CD4-positive, alpha-beta T cell (primary cell): ENCODE results near the gene PRKCSH. TPM values are rescaled to one million over a fixed set of nuclear protein-coding genes. Genes with fewer than 3 reads are reported as not detected.

ENCODE experiments used
- ATAC-seq: fragments of 200-7000 bp; cut with Tn5 transposase; one replicate; pipeline ENCODE4 v1.10.0; 2022; ENCODE audit warnings: mild to moderate bottlenecking; ENCODE audit not compliant: poor library complexity
- CTCF ChIA-PET: fragments of 350-600 bp; sonication (Branson Sonifier 250); formaldehyde crosslinking; loops from one replicate; lab custom pipeline; 2021; ENCODE audit warnings: antibody characterized with exemption, inconsistent platforms; lab: Charles Lee
- POLR2A ChIA-PET: fragments of 350-600 bp; sonication (Branson Sonifier 250); formaldehyde crosslinking; loops from one replicate; lab custom pipeline; 2021; ENCODE audit warnings: antibody characterized with exemption, inconsistent platforms; lab: Charles Lee
- DNase-seq, 14 experiments: peaks; one replicate each; pipeline ENCODE4 v3.0.0-alpha.2; 2013 to 2020; ENCODE audit warnings: mixed read lengths in 2 of 14
- H3K27ac ChIP-seq, 2 donors: one replicate each; pipeline versions ENCODE4 v1.5.1 to v1.7.0; 2013; ENCODE audit warnings: low read length in 2 of 2, low read depth in 1 of 2, mild to moderate bottlenecking in 1 of 2
- H3K27me3 ChIP-seq, 2 experiments: 1 replicate in 1 of 2; 2 replicates in 1 of 2; pipeline versions ENCODE4 v1.6.1 to v1.7.0; 2013; ENCODE audit warnings: low read length in 2 of 2, control low read depth in 1 of 2, mild to moderate bottlenecking in 1 of 2, moderate library complexity in 1 of 2; ENCODE audit not compliant: insufficient read depth in 2 of 2, control insufficient read depth in 1 of 2
- H3K36me3 ChIP-seq: one replicate; pipeline ENCODE4 v1.6.1; 2013; ENCODE audit warnings: low read length, control low read depth; ENCODE audit not compliant: insufficient read depth
- H3K4me1 ChIP-seq: one replicate; pipeline ENCODE4 v1.6.1; 2013; ENCODE audit warnings: low read length, control low read depth; ENCODE audit not compliant: insufficient read depth
- H3K4me3 ChIP-seq: one replicate; pipeline ENCODE4 v1.5.1; 2013; ENCODE audit warnings: mild to moderate bottlenecking, low read length, moderate library complexity
- H3K9me3 ChIP-seq, 2 experiments: 1 replicate in 1 of 2; 2 replicates in 1 of 2; pipeline versions ENCODE4 v1.6.1 to v1.7.0; 2013; ENCODE audit warnings: low read length in 2 of 2, mild to moderate bottlenecking in 2 of 2, control low read depth in 1 of 2, moderate library complexity in 1 of 2; ENCODE audit not compliant: control insufficient read depth in 1 of 2, insufficient read depth in 1 of 2
- H3K27ac Mint-ChIP-seq: one replicate; pipeline ENCODE4 v1.8.0; 2020; ENCODE audit warnings: mixed read lengths
- H3K27me3 Mint-ChIP-seq: one replicate; pipeline ENCODE4 v1.8.0; 2021; ENCODE audit warnings: mixed read lengths
- H3K36me3 Mint-ChIP-seq: one replicate; pipeline ENCODE4 v1.8.0; 2021; ENCODE audit warnings: low read depth, mixed read lengths
- H3K4me1 Mint-ChIP-seq: one replicate; pipeline ENCODE4 v1.8.0; 2021; ENCODE audit warnings: low read depth, mixed read lengths
- H3K4me3 Mint-ChIP-seq: one replicate; pipeline ENCODE4 v1.8.0; 2020; ENCODE audit warnings: mild to moderate bottlenecking, mixed read lengths
- H3K9me3 Mint-ChIP-seq: one replicate; pipeline ENCODE4 v1.8.0; 2020; ENCODE audit warnings: mixed read lengths
- CTCF ChIP-seq: fragments of 200-600 bp; IDR thresholded peaks from one replicate; pipeline ENCODE4 v1.8.0; 2022; ENCODE audit warnings: antibody characterized with exemption, mild to moderate bottlenecking
- intact Hi-C, 2 experiments: fragments of 100-400 bp; cut with DNase I in 1 of 2; cut with micrococcal nuclease in 1 of 2; formaldehyde crosslinking; loops; one replicate each; pipeline versions ENCODE4 v1.15.1 to v1.9.0; 2023 to 2025; cut with DNase I, micrococcal nuclease
- total RNA-seq, 174 experiments: library from RNA in 2 of 174; stranded (reverse) in 2 of 174; gene quantifications; one replicate each; pipeline ENCODE4 v1.2.3 and lab custom pipeline; 2021 to 2026

PRKCSH gene
- total RNA-seq, 2 experiments from 2014 or later: 257 to 260 TPM

- Histone ChIP-seq H3K9me3 (no peaks in the 10 kb centered on the region), H3K27ac (no peak overlapping the region), H3K4me1 (no peaks in the 10 kb centered on the region), H3K4me3 (no peak overlapping the region), H3K36me3 (peaks cover 57% of the 10 kb centered on the region), H3K27me3 (no peaks in the 10 kb centered on the region)
- H3K4me1 Mint-ChIP-seq: no peaks in the 10 kb centered on the region
- ChIA-PET POLR2A (no interaction called here), CTCF (no interaction called here)
- H3K9me3 Mint-ChIP-seq: no peaks in the 10 kb centered on the region
- H3K4me3 Mint-ChIP-seq: no peak overlapping the region
- no peaks in the 10 kb centered on the region for H3K27me3 Mint-ChIP-seq
- peaks cover 38% of the 10 kb centered on the region for H3K36me3 Mint-ChIP-seq
- no peak overlapping the region for H3K27ac Mint-ChIP-seq
- no peak for ATAC-seq
- DNase-seq: no peak
- intact Hi-C loops: no loop called here
- TF ChIP-seq CTCF: no peak
Measured at GRCh38 chr19:11448923-11449554, 13.6 kb downstream of the PRKCSH start.

- H3K27me3 ChIP-seq: no peaks in the 10 kb centered on the region
- CTCF ChIA-PET: interaction anchor here (1.4 kb wide), 1 partner anchor 32 kb away, joined by 3 read pairs; no protein-coding TSS in a partner anchor
- no peak for TF ChIP-seq CTCF
- Mint-ChIP-seq H3K27me3 (no peaks in the 10 kb centered on the region), H3K36me3 (peaks cover 21% of the 10 kb centered on the region), H3K4me1 (no peaks in the 10 kb centered on the region), H3K27ac (no peak overlapping the region), H3K9me3 (no peaks in the 10 kb centered on the region), H3K4me3 (no peak overlapping the region)
- no peak overlapping the region for H3K27ac ChIP-seq
- no peaks in the 10 kb centered on the region for H3K9me3 ChIP-seq
- POLR2A ChIA-PET: no interaction called here
- H3K4me1 ChIP-seq: no peaks in the 10 kb centered on the region
- no peak overlapping the region for H3K4me3 ChIP-seq
- H3K36me3 ChIP-seq: peaks cover 41% of the 10 kb centered on the region
- intact Hi-C loops: no loop called here
- ATAC-seq (no peak), DNase-seq (no peak)
Measured at GRCh38 chr19:11450570-11451326, 15.3 kb downstream of the PRKCSH start.

GRCh38 chr19:11451327-11451870 is 16.0 kb downstream of the PRKCSH start:
- no peak overlapping the region for H3K27ac ChIP-seq
- no peak overlapping the region for H3K4me3 ChIP-seq
- H3K4me1 ChIP-seq: no peaks in the 10 kb centered on the region
- intact Hi-C loops: no loop called here
- Mint-ChIP-seq H3K4me3 (no peak overlapping the region), H3K9me3 (no peaks in the 10 kb centered on the region), H3K27ac (no peak overlapping the region), H3K4me1 (no peaks in the 10 kb centered on the region), H3K27me3 (no peaks in the 10 kb centered on the region), H3K36me3 (peaks cover 18% of the 10 kb centered on the region)
- no peaks in the 10 kb centered on the region for H3K27me3 ChIP-seq
- no peak for TF ChIP-seq CTCF
- no peak for ATAC-seq
- DNase-seq: no peak
- POLR2A ChIA-PET: interaction anchor here (1.0 kb wide), 1 partner anchor 31 kb away, joined by 3 read pairs; no protein-coding TSS in a partner anchor
- no peaks in the 10 kb centered on the region for H3K9me3 ChIP-seq
- H3K36me3 ChIP-seq: peaks cover 34% of the 10 kb centered on the region
- CTCF ChIA-PET: no interaction called here
